H9 (cell line): ENCODE results near the gene ARPC1A. TPM values are rescaled to one million over a fixed set of nuclear protein-coding genes. Genes with fewer than 3 reads are reported as not detected.

Experiments used
- DNase-seq: peaks from one replicate; pipeline ENCODE4 v3.0.0-alpha.2; 2017
- H2AFZ ChIP-seq: one replicate; pipeline ENCODE4 v1.6.1; 2013; ENCODE audit warnings: mild to moderate bottlenecking, low read length, control low read depth, moderate library complexity
- H2AK5ac ChIP-seq: 2 replicates; pipeline ENCODE4 v1.6.1; 2013; ENCODE audit warnings: low read length, control low read depth, mixed read lengths; ENCODE audit not compliant: insufficient read length
- H2BK120ac ChIP-seq: one replicate; pipeline ENCODE4 v1.6.1; 2013; ENCODE audit warnings: low read depth, mild to moderate bottlenecking, low read length, control low read depth, inconsistent platforms; ENCODE audit not compliant: poor library complexity, severe bottlenecking
- H2BK12ac ChIP-seq: 2 replicates; pipeline ENCODE4 v1.6.1; 2013; ENCODE audit warnings: low read length, control low read depth, mixed read lengths, low read depth; ENCODE audit not compliant: insufficient read length
- H2BK15ac ChIP-seq: 2 replicates; pipeline ENCODE4 v1.6.1; 2013; ENCODE audit warnings: low read depth, low read length, control low read depth
- H2BK20ac ChIP-seq: one replicate; pipeline ENCODE4 v1.6.1; 2013; ENCODE audit warnings: low read depth, mild to moderate bottlenecking, low read length, control low read depth, inconsistent platforms; ENCODE audit not compliant: poor library complexity, severe bottlenecking
- H2BK5ac ChIP-seq: 2 replicates; pipeline ENCODE4 v1.6.1; 2013; ENCODE audit warnings: low read length, control low read depth, mixed read lengths; ENCODE audit not compliant: insufficient read length
- H3K14ac ChIP-seq: 2 replicates; pipeline ENCODE4 v1.6.1; 2013; ENCODE audit warnings: low read length, control low read depth; ENCODE audit not compliant: insufficient read depth
- H3K18ac ChIP-seq: 2 replicates; pipeline ENCODE4 v1.6.1; 2013; ENCODE audit warnings: low read depth, mild to moderate bottlenecking, mixed read lengths, low read length, control low read depth; ENCODE audit not compliant: insufficient read length
- H3K23ac ChIP-seq: 2 replicates; pipeline ENCODE4 v1.6.1; 2013; ENCODE audit warnings: low read length, control low read depth, mixed read lengths, low read depth; ENCODE audit not compliant: insufficient read length
- H3K23me2 ChIP-seq: 2 replicates; pipeline ENCODE4 v1.6.1; 2013; ENCODE audit warnings: low read depth, mild to moderate bottlenecking, mixed read lengths, low read length, control low read depth; ENCODE audit not compliant: insufficient read length, poor library complexity, severe bottlenecking
- H3K27ac ChIP-seq: 2 replicates; pipeline ENCODE4 v1.5.1; 2013; ENCODE audit warnings: low read length, control low read depth, mixed read lengths, low read depth; ENCODE audit not compliant: insufficient read length
- H3K27me3 ChIP-seq: 2 replicates; pipeline ENCODE4 v1.6.1; 2013; ENCODE audit warnings: low read length, control low read depth, inconsistent platforms; ENCODE audit not compliant: insufficient read depth
- H3K4ac ChIP-seq: 2 replicates; pipeline ENCODE4 v1.6.1; 2013; ENCODE audit warnings: low read depth, mild to moderate bottlenecking, control low read depth, inconsistent platforms, low read length, moderate library complexity
- H3K4me1 ChIP-seq: 2 replicates; pipeline ENCODE4 v1.6.1; 2013; ENCODE audit warnings: low read length, control low read depth, inconsistent platforms; ENCODE audit not compliant: insufficient read depth
- H3K4me2 ChIP-seq: 2 replicates; pipeline ENCODE4 v1.6.1; 2013; ENCODE audit warnings: low read length, control low read depth, mixed read lengths; ENCODE audit not compliant: insufficient read length, insufficient read depth
- H3K56ac ChIP-seq: 2 replicates; pipeline ENCODE4 v1.6.1; 2013; ENCODE audit warnings: low read depth, mild to moderate bottlenecking, mixed read lengths, low read length, control low read depth; ENCODE audit not compliant: insufficient read length
- H3K79me1 ChIP-seq: 2 replicates; pipeline ENCODE4 v1.6.1; 2013; ENCODE audit warnings: low read depth, mild to moderate bottlenecking, moderate library complexity, low read length, control low read depth, inconsistent platforms; ENCODE audit not compliant: insufficient read depth, poor library complexity, severe bottlenecking
- H3K79me2 ChIP-seq: 2 replicates; pipeline ENCODE4 v1.6.1; 2013; ENCODE audit warnings: low read length, control low read depth, inconsistent platforms; ENCODE audit not compliant: insufficient read depth
- H3K9ac ChIP-seq: 2 replicates; pipeline ENCODE4 v1.6.1; 2013; ENCODE audit warnings: low read length, control low read depth, mixed read lengths; ENCODE audit not compliant: insufficient read length; ENCODE audit errors: extremely low read depth
- H3K9me3 ChIP-seq: one replicate; pipeline ENCODE4 v1.6.1; 2013; ENCODE audit warnings: low read depth, low read length, inconsistent platforms; ENCODE audit not compliant: control insufficient read depth
- H3T11ph ChIP-seq: one replicate; pipeline ENCODE4 v1.6.1; 2013; ENCODE audit warnings: mild to moderate bottlenecking, low read length, control low read depth, inconsistent platforms
- H4K20me1 ChIP-seq: one replicate; pipeline ENCODE4 v1.6.1; 2013; ENCODE audit not compliant: control insufficient read depth, insufficient read length, insufficient read depth
- H4K5ac ChIP-seq: 2 replicates; pipeline ENCODE4 v1.6.1; 2013; ENCODE audit warnings: low read depth, mild to moderate bottlenecking, mixed read lengths, low read length, control low read depth; ENCODE audit not compliant: insufficient read length
- H4K8ac ChIP-seq: replicated peaks from 2 replicates; pipeline ENCODE4 v1.6.1; 2013; ENCODE audit warnings: low read length, control low read depth, mixed read lengths, low read depth; ENCODE audit not compliant: insufficient read length
- H4K91ac ChIP-seq: 2 replicates; pipeline ENCODE4 v1.6.1; 2013; ENCODE audit warnings: low read depth, mild to moderate bottlenecking, moderate library complexity, mixed read lengths, low read length, control low read depth; ENCODE audit not compliant: insufficient read length
- H3K27ac Mint-ChIP-seq, 3 experiments: 2 replicates in 2 of 3; 3 replicates in 1 of 3; pipeline ENCODE4 v1.8.0; 2020 to 2021; ENCODE audit warnings: mixed read lengths in 3 of 3, mild to moderate bottlenecking in 1 of 3, moderate library complexity in 1 of 3
- H3K27me3 Mint-ChIP-seq: 2 replicates; pipeline ENCODE4 v1.8.0; 2021; ENCODE audit warnings: low read depth, mild to moderate bottlenecking, moderate library complexity, mixed read lengths
- H3K36me3 Mint-ChIP-seq, 3 experiments: 2 replicates in 2 of 3; 3 replicates in 1 of 3; pipeline ENCODE4 v1.8.0; 2020 to 2021; ENCODE audit warnings: low read depth in 3 of 3, mixed read lengths in 3 of 3; ENCODE audit not compliant: insufficient read depth in 1 of 3
- H3K4me1 Mint-ChIP-seq, 2 experiments: 2 replicates each; pipeline ENCODE4 v1.8.0; 2020; ENCODE audit warnings: mixed read lengths in 2 of 2
- H3K4me3 Mint-ChIP-seq, 2 experiments: 2 replicates in 1 of 2; 3 replicates in 1 of 2; pipeline ENCODE4 v1.8.0; 2020 to 2021; ENCODE audit warnings: mild to moderate bottlenecking in 2 of 2, mixed read lengths in 2 of 2, moderate library complexity in 1 of 2
- H3K9me3 Mint-ChIP-seq, 2 experiments: 2 replicates in 1 of 2; 3 replicates in 1 of 2; pipeline ENCODE4 v1.8.0; 2020; ENCODE audit warnings: mild to moderate bottlenecking in 2 of 2, mixed read lengths in 2 of 2, moderate library complexity in 1 of 2
- CTCF ChIP-seq: fragments of 200-600 bp; sonication (generic); conservative IDR thresholded peaks from 3 replicates; pipeline ENCODE4 v1.8.0; 2021; ENCODE audit warnings: antibody characterized with exemption, mild to moderate bottlenecking
- WGBS: extraction: QIAGEN DNeasy Blood & Tissue Kit; methylation state at CpG from one replicate; pipeline ENCODE4 v1.1.7; 2013; ENCODE audit warnings: missing lambda C conversion rate, low lambda C conversion rate, mixed read lengths; ENCODE audit not compliant: insufficient read length; ENCODE audit errors: extremely low coverage; 5-methylcytosine and 5-hydroxymethylcytosine counted together
- total RNA-seq: library from RNA; stranded (reverse); gene quantifications from 2 replicates; pipeline ENCODE4 v1.2.1, GENCODE V29; 2021

Gene ARPC1A
- total RNA-seq, 1 experiment from 2014 or later = 169 TPM

- Mint-ChIP-seq H3K4me3 (no peak overlapping the region), H3K27ac (peak overlapping the region in 1 of 3 experiments; percentile 57; a peak in 1 of 7 replicates)
Observed at GRCh38 chr7:99395616-99396327, 70.1 kb downstream of the ARPC1A start.

More at GRCh38 chr7:99395616-99396327, 70.1 kb downstream of the ARPC1A start:
- no peak overlapping the region for H2BK12ac ChIP-seq
- no peak for DNase-seq
- Mint-ChIP-seq H3K36me3 (peaks cover 32 to 80% (median 61%) of the 10 kb centered on the region in 3 experiments), H3K27me3 (peaks cover 1% of the 10 kb centered on the region; the same call in 1 of the 2 replicates), H3K9me3 (no peaks in the 10 kb centered on the region), H3K4me1 (peaks cover 13 to 14% of the 10 kb centered on the region in 2 experiments)
- no peaks in the 10 kb centered on the region for H3K27me3 ChIP-seq
- no peak overlapping the region for H2BK120ac ChIP-seq
- no peak overlapping the region for H3K4ac ChIP-seq
- no peak; the same call in 2 of the 3 replicates for TF ChIP-seq CTCF
- no peak overlapping the region for H3K14ac ChIP-seq
- H3K4me2 ChIP-seq = no peak overlapping the region
- no peak overlapping the region for H3K56ac ChIP-seq
- no peak overlapping the region for H2AFZ ChIP-seq
- no peak overlapping the region for H3K9ac ChIP-seq
- no peaks in the 10 kb centered on the region for H3K79me1 ChIP-seq
- H2BK20ac ChIP-seq = no peak overlapping the region
- peaks cover 11% of the 10 kb centered on the region for H3K23me2 ChIP-seq
- no peak overlapping the region for H3K27ac ChIP-seq
- no peaks in the 10 kb centered on the region for H3K79me2 ChIP-seq
- H3K23ac ChIP-seq = no peak overlapping the region
- H4K91ac ChIP-seq = no peak overlapping the region
- H2BK5ac ChIP-seq = no peak overlapping the region
- H3T11ph ChIP-seq = no peak overlapping the region
- H2AK5ac ChIP-seq = no peak overlapping the region
- no peak overlapping the region for H4K8ac ChIP-seq
- no peak overlapping the region for H4K5ac ChIP-seq
- no peaks in the 10 kb centered on the region for H3K9me3 ChIP-seq
- no peaks in the 10 kb centered on the region for H4K20me1 ChIP-seq
- no CpG with 5 or more reads among the region's 14 CpGs for WGBS
- H3K4me1 ChIP-seq = peaks cover 2% of the 10 kb centered on the region; the same call in 1 of the 2 replicates
- H3K18ac ChIP-seq = no peak overlapping the region
- H2BK15ac ChIP-seq = no peak overlapping the region
